ENCODE results near the gene MAN2A1. TPM values are rescaled to one million over a fixed set of nuclear protein-coding genes. Genes with fewer than 3 reads are reported as not detected.

The MAN2A1 gene
- total RNA-seq, 1 experiment from 2014 or later: 78.0 TPM

DNA sequence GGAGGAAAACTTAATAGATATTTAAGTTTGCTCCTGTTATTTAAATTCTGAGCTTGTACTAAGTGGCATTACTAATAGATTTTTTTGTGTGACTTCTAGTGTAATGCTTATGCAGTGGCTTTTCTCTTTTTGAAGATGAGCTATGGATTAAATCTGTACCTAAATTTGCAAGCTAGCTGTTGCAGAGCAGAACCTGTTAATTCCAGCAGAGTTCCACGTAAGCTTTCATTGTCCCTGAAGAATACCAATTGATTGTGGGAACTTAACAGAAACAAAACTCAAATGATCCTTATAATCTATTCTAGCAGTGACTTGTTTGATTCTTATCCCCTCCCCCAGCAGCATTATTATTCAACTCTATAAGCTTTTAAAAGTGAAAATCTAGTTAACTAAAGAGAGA lies 51.7 kb downstream of the MAN2A1 start:
- no peaks in the 10 kb centered on the region for H3K79me1 ChIP-seq (ENCODE audit: insufficient read depth, low read depth, low read length, poor library complexity, severe bottlenecking)
- no peaks in the 10 kb centered on the region for H3K23me2 ChIP-seq (ENCODE audit: insufficient read length, low read depth, low read length, poor library complexity, severe bottlenecking)
- H2BK120ac ChIP-seq (ENCODE audit: low read depth, low read length, poor library complexity, severe bottlenecking): no peak overlapping the region
- peaks cover 19% of the 10 kb centered on the region; the same call in 1 of the 2 replicates for H3K4me1 ChIP-seq (ENCODE audit: insufficient read depth, low read length)
- H2BK15ac ChIP-seq (ENCODE audit: low read depth, low read length): no peak overlapping the region
- TF ChIP-seq, protein P1, sequence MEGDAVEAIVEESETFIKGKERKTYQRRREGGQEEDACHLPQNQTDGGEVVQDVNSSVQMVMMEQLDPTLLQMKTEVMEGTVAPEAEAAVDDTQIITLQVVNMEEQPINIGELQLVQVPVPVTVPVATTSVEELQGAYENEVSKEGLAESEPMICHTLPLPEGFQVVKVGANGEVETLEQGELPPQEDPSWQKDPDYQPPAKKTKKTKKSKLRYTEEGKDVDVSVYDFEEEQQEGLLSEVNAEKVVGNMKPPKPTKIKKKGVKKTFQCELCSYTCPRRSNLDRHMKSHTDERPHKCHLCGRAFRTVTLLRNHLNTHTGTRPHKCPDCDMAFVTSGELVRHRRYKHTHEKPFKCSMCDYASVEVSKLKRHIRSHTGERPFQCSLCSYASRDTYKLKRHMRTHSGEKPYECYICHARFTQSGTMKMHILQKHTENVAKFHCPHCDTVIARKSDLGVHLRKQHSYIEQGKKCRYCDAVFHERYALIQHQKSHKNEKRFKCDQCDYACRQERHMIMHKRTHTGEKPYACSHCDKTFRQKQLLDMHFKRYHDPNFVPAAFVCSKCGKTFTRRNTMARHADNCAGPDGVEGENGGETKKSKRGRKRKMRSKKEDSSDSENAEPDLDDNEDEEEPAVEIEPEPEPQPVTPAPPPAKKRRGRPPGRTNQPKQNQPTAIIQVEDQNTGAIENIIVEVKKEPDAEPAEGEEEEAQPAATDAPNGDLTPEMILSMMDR (conservative IDR thresholded peaks at IDR 0.05): no peak
- no peak overlapping the region for H3K18ac ChIP-seq (ENCODE audit: insufficient read length, low read depth, low read length)
- H3K9me3 ChIP-seq (ENCODE audit: control insufficient read depth, low read depth, low read length): no peaks in the 10 kb centered on the region
- no peak overlapping the region for H3K4ac ChIP-seq (ENCODE audit: low read depth, low read length)
- no peak overlapping the region for H2AFZ ChIP-seq (ENCODE audit: low read length)
- no peak overlapping the region for H4K5ac ChIP-seq (ENCODE audit: insufficient read length, low read depth, low read length)
- H2BK20ac ChIP-seq (ENCODE audit: low read depth, low read length, poor library complexity, severe bottlenecking): no peak overlapping the region
- H3K23ac ChIP-seq (ENCODE audit: insufficient read length, low read depth, low read length): no peak overlapping the region
- peak overlapping the region; percentile 40 for H3K9ac ChIP-seq (ENCODE audit: extremely low read depth, insufficient read length, low read length)
- no peak overlapping the region for H3K56ac ChIP-seq (ENCODE audit: insufficient read length, low read depth, low read length)
- peaks cover 3% of the 10 kb centered on the region; the same call in 1 of the 2 replicates for H3K79me2 ChIP-seq (ENCODE audit: insufficient read depth, low read length)
- peaks cover 76 to 83% of the 10 kb centered on the region in 2 experiments for H3K4me1 Mint-ChIP-seq
- H3K36me3 Mint-ChIP-seq (ENCODE audit: insufficient read depth in 1 of 3, low read depth in 3 of 3): peaks cover 8 to 23% (median 13%) of the 10 kb centered on the region in 3 experiments
- no peaks in the 10 kb centered on the region for H3K27me3 Mint-ChIP-seq (ENCODE audit: low read depth)
- H3K27me3 ChIP-seq (ENCODE audit: insufficient read depth, low read length): no peaks in the 10 kb centered on the region
- no CpG with 5 or more reads among the region's 1 CpG for WGBS (ENCODE audit: extremely low coverage, insufficient read length, low lambda C conversion rate)
- no peak overlapping the region for H4K8ac ChIP-seq (replicated peaks; ENCODE audit: insufficient read length, low read depth, low read length)
- no peak overlapping the region for H3T11ph ChIP-seq (ENCODE audit: low read length)
- H3K14ac ChIP-seq (ENCODE audit: insufficient read depth, low read length): no peak overlapping the region
- no peak overlapping the region for H3K4me2 ChIP-seq (ENCODE audit: insufficient read depth, insufficient read length, low read length)
- no peaks in the 10 kb centered on the region; a peak in 1 of 5 replicates for H3K9me3 Mint-ChIP-seq
- H2BK5ac ChIP-seq (ENCODE audit: insufficient read length, low read length): no peak overlapping the region
- peak overlapping the region; percentile 95 for H3K27ac ChIP-seq (ENCODE audit: insufficient read length, low read depth, low read length)
- no peak for DNase-seq
- H4K20me1 ChIP-seq (ENCODE audit: control insufficient read depth, insufficient read depth, insufficient read length): no peaks in the 10 kb centered on the region
- H2AK5ac ChIP-seq (ENCODE audit: insufficient read length, low read length): no peak overlapping the region
- H2BK12ac ChIP-seq (ENCODE audit: insufficient read length, low read depth, low read length): no peak overlapping the region
- peak overlapping the region; percentile 58 to 99 (median 98) for H3K27ac Mint-ChIP-seq
- no peak overlapping the region for H4K91ac ChIP-seq (ENCODE audit: insufficient read length, low read depth, low read length)
- peak overlapping the region; percentile 47 to 72 for H3K4me3 Mint-ChIP-seq

Measured in H9 (cell line).